Endodermal cell (in vitro differentiated cells): ENCODE results near the gene ZNF577. TPM values are rescaled to one million over a fixed set of nuclear protein-coding genes. Genes with fewer than 3 reads are reported as not detected.
"Not testable (repeated sequence)": the region's sequence is repeated elsewhere in the genome, so short reads cannot be mapped to it uniquely, and the experiment has no call there.

ENCODE experiments used
- DNase-seq: peaks from one replicate; pipeline ENCODE4 v3.0.0-alpha.2; 2017
- H3K27ac ChIP-seq: 2 replicates; pipeline ENCODE4 v1.5.1; 2013; ENCODE audit warnings: mild to moderate bottlenecking, low read depth, low read length, moderate library complexity
- H3K27me3 ChIP-seq: 2 replicates; pipeline ENCODE4 v1.6.1; 2013; ENCODE audit warnings: mild to moderate bottlenecking, low read length, moderate library complexity; ENCODE audit not compliant: insufficient read depth, control insufficient read depth, poor library complexity, severe bottlenecking
- H3K36me3 ChIP-seq: 2 replicates; pipeline ENCODE4 v1.7.0; 2013; ENCODE audit warnings: mild to moderate bottlenecking, low read length, moderate library complexity; ENCODE audit not compliant: control insufficient read depth, insufficient read depth
- H3K4me1 ChIP-seq: one replicate; pipeline ENCODE4 v1.7.0; 2013; ENCODE audit warnings: low read length; ENCODE audit not compliant: control insufficient read depth, insufficient read depth
- H3K4me3 ChIP-seq: 2 replicates; pipeline ENCODE4 v1.5.1; 2013; ENCODE audit warnings: mild to moderate bottlenecking, low read length, moderate library complexity
- H3K9ac ChIP-seq: 2 replicates; pipeline ENCODE4 v1.6.1; 2013; ENCODE audit warnings: mild to moderate bottlenecking, low read length, moderate library complexity; ENCODE audit not compliant: poor library complexity, severe bottlenecking; ENCODE audit errors: extremely low read depth
- H3K9me3 ChIP-seq: 2 replicates; pipeline ENCODE4 v1.6.1; 2013; ENCODE audit warnings: mild to moderate bottlenecking, low read length, moderate library complexity; ENCODE audit not compliant: control insufficient read depth
- H3K27ac Mint-ChIP-seq: 2 replicates; pipeline ENCODE4 v1.8.0; 2020; ENCODE audit warnings: mixed read lengths
- H3K27me3 Mint-ChIP-seq: 2 replicates; pipeline ENCODE4 v1.8.0; 2021; ENCODE audit warnings: mild to moderate bottlenecking, mixed read lengths; ENCODE audit not compliant: insufficient read depth
- H3K36me3 Mint-ChIP-seq: 2 replicates; pipeline ENCODE4 v1.8.0; 2020; ENCODE audit warnings: low read depth, mixed read lengths
- H3K4me1 Mint-ChIP-seq: 2 replicates; pipeline ENCODE4 v1.8.0; 2020; ENCODE audit warnings: mixed read lengths
- H3K4me3 Mint-ChIP-seq: 2 replicates; pipeline ENCODE4 v1.8.0; 2020; ENCODE audit warnings: mild to moderate bottlenecking, moderate library complexity, mixed read lengths
- H3K9me3 Mint-ChIP-seq: 2 replicates; pipeline ENCODE4 v1.8.0; 2020; ENCODE audit warnings: mild to moderate bottlenecking, mixed read lengths
- CTCF ChIP-seq: fragments of 200-600 bp; sonication (generic); conservative IDR thresholded peaks from 2 replicates; pipeline ENCODE4 v1.5.0; 2021; ENCODE audit warnings: antibody characterized with exemption, mild to moderate bottlenecking
- WGBS, 2 experiments: methylation state at CpG; one replicate each; pipeline versions ENCODE4 v1.1.5 to v1.1.7; 2013; ENCODE audit warnings: missing lambda C conversion rate in 2 of 2, mixed read lengths in 1 of 2; ENCODE audit not compliant: insufficient coverage in 1 of 2, insufficient read length in 1 of 2; 5-methylcytosine and 5-hydroxymethylcytosine counted together
- total RNA-seq, 2 donors: library from RNA; stranded (reverse); fragmentation: NEBNext Ultra II Directional in 1 of 2; extraction: Animal tissue kit (Norgen Biotek cat#: 25700) in 1 of 2; gene quantifications; 2 replicates in 1 of 2; 3 replicates in 1 of 2; pipeline ENCODE4 v1.2.1, GENCODE V29; 2021

The ZNF577 gene
- total RNA-seq, 2 donors from 2014 or later, result 25.8 to 31.1 TPM

- H3K36me3 Mint-ChIP-seq, result peaks cover 51% of the 10 kb centered on the region
- DNase-seq, H3K4me1 ChIP-seq, H3K27me3 Mint-ChIP-seq, H3K27ac ChIP-seq, H3K27me3 ChIP-seq: not testable (repeated sequence)
- peaks cover 97% of the 10 kb centered on the region for H3K9me3 Mint-ChIP-seq
- peak overlapping the region; percentile 98 for H3K4me3 Mint-ChIP-seq
- WGBS, 2 experiments, result 47 to 80% methylated on average over 1 to 2 of the region's 3 CpGs
- peak overlapping the region; percentile 98 for H3K9ac ChIP-seq
- H3K9me3 ChIP-seq, result peaks cover 79% of the 10 kb centered on the region
- H3K4me3 ChIP-seq, result peak overlapping the region; percentile 91
- H3K27ac Mint-ChIP-seq, result peak overlapping the region; percentile 99
- H3K36me3 ChIP-seq, result peaks cover 22% of the 10 kb centered on the region
- H3K4me1 Mint-ChIP-seq, result peaks cover 16% of the 10 kb centered on the region
Observed at GRCh38 chr19:51905639-51906038, 17.9 kb upstream of the ZNF577 start.

GRCh38 chr19:51905206-51905605, 17.5 kb upstream of the ZNF577 start:
- H3K27ac ChIP-seq, result no peak overlapping the region
- H3K4me1 ChIP-seq, result peaks cover 6% of the 10 kb centered on the region
- Mint-ChIP-seq H3K4me1 (peaks cover 16% of the 10 kb centered on the region), H3K9me3 (peaks cover 97% of the 10 kb centered on the region), H3K27ac (peak overlapping the region; percentile 99), H3K27me3 (no peaks in the 10 kb centered on the region), H3K4me3 (peak overlapping the region; percentile 98), H3K36me3 (peaks cover 53% of the 10 kb centered on the region)
- peaks cover 27% of the 10 kb centered on the region for H3K36me3 ChIP-seq
- TF ChIP-seq CTCF, result no peak
- H3K4me3 ChIP-seq, result peak overlapping the region; percentile 91
- no peaks in the 10 kb centered on the region for H3K27me3 ChIP-seq
- WGBS, 2 experiments, result 33% methylated on average over 3 of the region's 3 CpGs; no CpG with 5 or more reads in 1 of the 2 experiments
- H3K9me3 ChIP-seq, result peaks cover 81% of the 10 kb centered on the region
- peak overlapping the region; percentile 98 for H3K9ac ChIP-seq
- no peak for DNase-seq

- Mint-ChIP-seq H3K4me3 (peak within 1 kb of the TSS; percentile 98), H3K27me3 (no peaks in the 10 kb centered on the region), H3K36me3 (peaks cover 55% of the 10 kb centered on the region)
Observed at GRCh38 chr19:51904331-51905165, 16.8 kb upstream of the ZNF577 start, which contains the start of gene ZNF649. Gene ZNF649 (minus strand): TSS chr19:51905017. CDS start chr19:51900107, 4,910 bp downstream.

More at GRCh38 chr19:51904331-51905165, 16.8 kb upstream of the ZNF577 start, which contains the start of gene ZNF649:
- Histone ChIP-seq H3K4me3 (peak within 1 kb of the TSS; percentile 91), H3K9me3 (peaks cover 81% of the 10 kb centered on the region), H3K9ac (peak within 1 kb of the TSS; percentile 98), H3K36me3 (peaks cover 33% of the 10 kb centered on the region), H3K27me3 (no peaks in the 10 kb centered on the region), H3K4me1 (peaks cover 6% of the 10 kb centered on the region), H3K27ac (peak within 1 kb of the TSS; percentile 30)
- Mint-ChIP-seq H3K9me3 (peaks cover 97% of the 10 kb centered on the region), H3K4me1 (peaks cover 16% of the 10 kb centered on the region), H3K27ac (peak within 1 kb of the TSS; percentile 99)
- DNase-seq, result peak; percentile 95
- 0% methylated on average over 22 to 43 of the region's 43 CpGs for WGBS, 2 experiments
- TF ChIP-seq CTCF, result no peak
